Ishikawa (cell line): Measurements from ENCODE around the gene JAG2.

Experiments used
- CEBPB ChIP-seq: IDR thresholded peaks from 2 replicates; pipeline ENCODE4 v1.6.1; 2012
- CREB1 ChIP-seq: IDR thresholded peaks from 2 replicates; pipeline ENCODE4 v1.6.1; 2012; ENCODE audit warnings: low read depth
- EGR1 ChIP-seq: IDR thresholded peaks from 2 replicates; pipeline ENCODE4 v1.6.1; 2012
- EP300 ChIP-seq: IDR thresholded peaks from 2 replicates; pipeline ENCODE4 v1.6.1; 2012; ENCODE audit warnings: borderline replicate concordance
- FOXM1 ChIP-seq: IDR thresholded peaks from 2 replicates; pipeline ENCODE4 v1.6.1; 2012; ENCODE audit warnings: low read depth, borderline replicate concordance
- NFIC ChIP-seq: IDR thresholded peaks from 2 replicates; pipeline ENCODE4 v1.6.1; 2012
- RAD21 ChIP-seq: IDR thresholded peaks from 2 replicates; pipeline ENCODE4 v1.6.1; 2012; ENCODE audit warnings: low read depth
- TAF1 ChIP-seq: IDR thresholded peaks from 2 replicates; pipeline ENCODE4 v1.6.1; 2012; ENCODE audit warnings: low read depth, mild to moderate bottlenecking
- TCF12 ChIP-seq: IDR thresholded peaks from 2 replicates; pipeline ENCODE4 v1.6.1; 2012; ENCODE audit warnings: low read depth
- TEAD4 ChIP-seq: IDR thresholded peaks from 2 replicates; pipeline ENCODE4 v1.6.1; 2012
- YY1 ChIP-seq: IDR thresholded peaks from 2 replicates; pipeline ENCODE4 v1.6.1; 2012; ENCODE audit warnings: low read depth
- ZBTB7A ChIP-seq: IDR thresholded peaks from 2 replicates; pipeline ENCODE4 v1.6.1; 2012; ENCODE audit warnings: low read depth
- TF ChIP-seq, protein P1 (sequence below): IDR thresholded peaks from 2 replicates; pipeline ENCODE4 v1.6.1; 2012; ENCODE audit warnings: low read depth, mild to moderate bottlenecking
- TF ChIP-seq, protein P2 (sequence below): IDR thresholded peaks from 2 replicates; pipeline ENCODE4 v1.6.1; 2012
- TF ChIP-seq, protein P3 (sequence below): IDR thresholded peaks from 2 replicates; pipeline ENCODE4 v1.6.1; 2012

Gene JAG2

DNA sequence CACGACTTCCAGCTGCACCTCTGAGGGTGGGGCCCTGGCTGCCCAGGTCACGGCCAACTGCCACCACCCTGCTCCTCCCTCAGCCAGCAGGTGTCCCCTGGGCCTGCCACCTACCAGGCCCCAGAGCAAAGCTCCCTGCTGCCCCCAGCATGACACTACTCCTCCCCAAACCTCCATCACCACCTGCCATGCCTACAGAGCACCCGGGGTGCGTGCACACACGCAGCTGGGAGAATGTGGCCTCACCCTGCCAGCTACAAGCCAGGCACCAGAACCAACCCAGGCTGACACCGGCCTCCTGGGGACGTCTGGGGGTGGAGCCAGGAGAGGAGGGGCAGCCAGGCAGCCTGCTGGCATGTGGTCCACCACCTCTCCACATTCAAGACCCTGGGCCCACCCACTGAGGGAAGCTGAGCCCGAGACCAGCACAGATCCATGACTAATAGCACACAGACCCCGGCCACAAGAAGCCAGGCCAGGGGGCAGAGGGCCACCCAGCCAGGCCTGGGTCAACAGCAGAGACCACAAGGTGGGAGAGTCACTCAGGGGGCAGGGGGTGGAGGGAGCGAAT lies 3.4 kb downstream of the JAG2 start:
- TF ChIP-seq, protein P1, sequence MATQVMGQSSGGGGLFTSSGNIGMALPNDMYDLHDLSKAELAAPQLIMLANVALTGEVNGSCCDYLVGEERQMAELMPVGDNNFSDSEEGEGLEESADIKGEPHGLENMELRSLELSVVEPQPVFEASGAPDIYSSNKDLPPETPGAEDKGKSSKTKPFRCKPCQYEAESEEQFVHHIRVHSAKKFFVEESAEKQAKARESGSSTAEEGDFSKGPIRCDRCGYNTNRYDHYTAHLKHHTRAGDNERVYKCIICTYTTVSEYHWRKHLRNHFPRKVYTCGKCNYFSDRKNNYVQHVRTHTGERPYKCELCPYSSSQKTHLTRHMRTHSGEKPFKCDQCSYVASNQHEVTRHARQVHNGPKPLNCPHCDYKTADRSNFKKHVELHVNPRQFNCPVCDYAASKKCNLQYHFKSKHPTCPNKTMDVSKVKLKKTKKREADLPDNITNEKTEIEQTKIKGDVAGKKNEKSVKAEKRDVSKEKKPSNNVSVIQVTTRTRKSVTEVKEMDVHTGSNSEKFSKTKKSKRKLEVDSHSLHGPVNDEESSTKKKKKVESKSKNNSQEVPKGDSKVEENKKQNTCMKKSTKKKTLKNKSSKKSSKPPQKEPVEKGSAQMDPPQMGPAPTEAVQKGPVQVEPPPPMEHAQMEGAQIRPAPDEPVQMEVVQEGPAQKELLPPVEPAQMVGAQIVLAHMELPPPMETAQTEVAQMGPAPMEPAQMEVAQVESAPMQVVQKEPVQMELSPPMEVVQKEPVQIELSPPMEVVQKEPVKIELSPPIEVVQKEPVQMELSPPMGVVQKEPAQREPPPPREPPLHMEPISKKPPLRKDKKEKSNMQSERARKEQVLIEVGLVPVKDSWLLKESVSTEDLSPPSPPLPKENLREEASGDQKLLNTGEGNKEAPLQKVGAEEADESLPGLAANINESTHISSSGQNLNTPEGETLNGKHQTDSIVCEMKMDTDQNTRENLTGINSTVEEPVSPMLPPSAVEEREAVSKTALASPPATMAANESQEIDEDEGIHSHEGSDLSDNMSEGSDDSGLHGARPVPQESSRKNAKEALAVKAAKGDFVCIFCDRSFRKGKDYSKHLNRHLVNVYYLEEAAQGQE, result no peak
- TF ChIP-seq ZBTB7A, result peak; percentile 84
- peak; percentile 92 for TF ChIP-seq FOXM1
- peak; percentile 97 for TF ChIP-seq NFIC
- peak; percentile 52; the same call in 1 of the 2 replicates for TF ChIP-seq EGR1
- TF ChIP-seq, protein P2, sequence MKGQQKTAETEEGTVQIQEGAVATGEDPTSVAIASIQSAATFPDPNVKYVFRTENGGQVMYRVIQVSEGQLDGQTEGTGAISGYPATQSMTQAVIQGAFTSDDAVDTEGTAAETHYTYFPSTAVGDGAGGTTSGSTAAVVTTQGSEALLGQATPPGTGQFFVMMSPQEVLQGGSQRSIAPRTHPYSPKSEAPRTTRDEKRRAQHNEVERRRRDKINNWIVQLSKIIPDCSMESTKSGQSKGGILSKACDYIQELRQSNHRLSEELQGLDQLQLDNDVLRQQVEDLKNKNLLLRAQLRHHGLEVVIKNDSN, result peak; percentile 45; the same call in 1 of the 2 replicates
- TF ChIP-seq CREB1, result no peak
- peak; percentile 70 for TF ChIP-seq YY1
- peak; percentile 25; the same call in 1 of the 2 replicates for TF ChIP-seq CEBPB
- peak; percentile 95 for TF ChIP-seq TEAD4
- TF ChIP-seq TAF1, result 0 out of 2 replicates have a peak, but pooled peaks have one; percentile 2
- TF ChIP-seq EP300, result peak; percentile 98
- TF ChIP-seq, protein P3, sequence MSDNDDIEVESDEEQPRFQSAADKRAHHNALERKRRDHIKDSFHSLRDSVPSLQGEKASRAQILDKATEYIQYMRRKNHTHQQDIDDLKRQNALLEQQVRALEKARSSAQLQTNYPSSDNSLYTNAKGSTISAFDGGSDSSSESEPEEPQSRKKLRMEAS, result peak; percentile 92
- TF ChIP-seq TCF12, result peak; percentile 100
- TF ChIP-seq RAD21, result peak; percentile 27; the same call in 1 of the 2 replicates

DNA sequence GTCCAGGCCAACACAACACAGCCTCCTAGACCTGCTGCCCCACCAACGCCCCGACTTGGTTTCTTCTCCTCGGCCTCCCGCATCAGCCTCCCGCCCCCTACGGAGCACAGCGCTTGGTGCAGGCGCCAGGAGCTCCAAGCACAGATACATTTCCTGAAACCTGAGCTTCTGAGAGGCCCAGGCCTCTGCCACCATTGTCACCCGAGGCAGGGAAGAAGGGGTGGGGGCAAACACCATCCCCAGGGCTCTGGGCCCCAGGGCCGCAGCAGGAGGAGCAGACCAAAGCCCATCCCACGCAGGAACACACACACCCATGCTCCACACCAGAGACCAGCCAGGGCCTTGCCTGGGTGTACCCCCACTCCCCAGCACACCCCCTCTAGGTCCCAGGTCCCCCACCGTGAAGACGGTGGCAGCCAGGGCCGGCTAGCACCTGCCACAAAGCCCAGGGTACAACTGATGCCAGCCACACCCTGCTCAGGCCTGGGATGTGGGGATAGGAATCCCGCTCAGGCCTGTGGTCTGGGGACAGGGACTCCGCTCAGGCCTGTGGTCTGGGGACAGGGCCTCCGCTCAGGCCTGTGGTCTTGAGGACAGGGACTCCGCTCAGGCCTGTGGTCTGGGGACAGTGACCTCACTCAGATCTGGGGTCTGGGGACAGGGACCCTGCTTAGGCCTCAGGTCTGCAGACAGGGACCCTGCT lies 5.4 kb downstream of the JAG2 start:
- peak; percentile 62; the same call in 1 of the 2 replicates for TF ChIP-seq YY1
- no peak for TF ChIP-seq TAF1
- TF ChIP-seq ZBTB7A, result peak; percentile 58
- TF ChIP-seq EP300, result peak; percentile 76
- TF ChIP-seq CREB1, result no peak
- TF ChIP-seq, protein P1, result no peak
- TF ChIP-seq TEAD4, result no peak
- TF ChIP-seq NFIC, result peak; percentile 36; the same call in 1 of the 2 replicates
- TF ChIP-seq, protein P3, result peak; percentile 42; the same call in 1 of the 2 replicates
- no peak for TF ChIP-seq FOXM1
- no peak for TF ChIP-seq EGR1
- no peak for TF ChIP-seq CEBPB
- TF ChIP-seq, protein P2, result no peak
- peak; percentile 60 for TF ChIP-seq TCF12
- no peak for TF ChIP-seq RAD21

DNA sequence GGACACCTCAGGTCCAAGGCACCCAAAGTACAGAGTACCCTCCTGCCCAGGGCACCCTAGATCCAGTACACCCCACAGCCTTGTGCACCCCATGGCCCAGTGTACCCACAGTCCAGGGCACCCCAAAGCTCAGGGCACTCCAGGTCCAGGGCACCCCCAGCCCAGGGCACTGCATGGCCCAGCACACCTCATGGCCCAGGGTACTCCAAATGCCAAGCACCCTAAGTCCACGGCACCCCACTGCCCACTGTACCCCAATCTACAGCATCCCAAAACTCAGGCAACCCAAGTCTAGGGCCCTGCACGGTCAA lies 6.0 kb downstream of the JAG2 start:
- TF ChIP-seq CREB1 (no peak), TCF12 (no peak), CEBPB (no peak), TAF1 (no peak), EGR1 (no peak)
- TF ChIP-seq, protein P1, result no peak

DNA sequence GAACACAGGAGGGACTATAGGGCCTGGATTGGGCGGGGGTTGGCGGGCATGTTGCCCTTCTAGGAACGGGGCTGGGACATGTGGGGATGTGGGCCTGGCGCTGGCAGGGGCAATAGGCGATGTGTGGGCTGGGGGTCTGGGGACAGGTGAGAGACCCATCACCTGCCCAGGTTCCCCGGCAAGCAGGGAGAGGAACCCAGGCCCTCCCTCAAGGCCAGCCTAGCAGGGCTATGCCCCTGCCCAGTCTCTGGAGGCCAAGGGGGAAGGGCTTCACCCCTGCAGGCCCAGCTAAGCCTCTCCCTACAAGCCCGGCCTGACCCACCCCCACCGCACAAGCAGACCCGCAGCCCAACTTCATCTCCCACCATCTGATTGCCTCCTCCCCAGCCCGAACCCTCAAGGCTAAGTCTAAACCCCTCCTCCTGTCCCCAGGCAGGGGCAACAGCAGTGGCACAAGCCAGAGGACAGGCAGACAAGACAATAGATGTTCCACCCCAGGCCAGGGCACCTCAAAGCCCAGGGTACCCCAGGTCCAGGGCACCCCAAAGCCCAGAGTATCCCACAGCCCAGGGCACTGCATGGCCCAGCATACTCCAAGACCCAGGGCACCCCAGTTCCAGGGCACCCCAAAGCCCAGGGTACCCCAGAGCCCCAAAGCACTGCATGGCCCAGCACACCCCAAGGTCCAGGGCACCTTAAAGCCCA lies 6.5 kb downstream of the JAG2 start:
- TF ChIP-seq TCF12 (no peak), FOXM1 (no peak)
- TF ChIP-seq, protein P2, result no peak
